Fibroblast of mammary gland (primary cell): ENCODE data around the gene PRSS27.

Experiments
- DNase-seq: peaks from one replicate; pipeline ENCODE4 v3.0.0-alpha.2; 2010; ENCODE audit warnings: low read depth
- H3K4me3 ChIP-seq: 2 replicates; pipeline ENCODE4 v1.5.1; 2011; ENCODE audit warnings: low read depth, mild to moderate bottlenecking, low read length, moderate library complexity; ENCODE audit not compliant: control insufficient read depth
- TF ChIP-seq, protein P1 (sequence below): conservative IDR thresholded peaks from 2 replicates; pipeline ENCODE4 v1.5.1; 2011; ENCODE audit warnings: low read depth, low read length, inconsistent platforms; ENCODE audit not compliant: control insufficient read depth, insufficient read depth

Gene PRSS27

DNA sequence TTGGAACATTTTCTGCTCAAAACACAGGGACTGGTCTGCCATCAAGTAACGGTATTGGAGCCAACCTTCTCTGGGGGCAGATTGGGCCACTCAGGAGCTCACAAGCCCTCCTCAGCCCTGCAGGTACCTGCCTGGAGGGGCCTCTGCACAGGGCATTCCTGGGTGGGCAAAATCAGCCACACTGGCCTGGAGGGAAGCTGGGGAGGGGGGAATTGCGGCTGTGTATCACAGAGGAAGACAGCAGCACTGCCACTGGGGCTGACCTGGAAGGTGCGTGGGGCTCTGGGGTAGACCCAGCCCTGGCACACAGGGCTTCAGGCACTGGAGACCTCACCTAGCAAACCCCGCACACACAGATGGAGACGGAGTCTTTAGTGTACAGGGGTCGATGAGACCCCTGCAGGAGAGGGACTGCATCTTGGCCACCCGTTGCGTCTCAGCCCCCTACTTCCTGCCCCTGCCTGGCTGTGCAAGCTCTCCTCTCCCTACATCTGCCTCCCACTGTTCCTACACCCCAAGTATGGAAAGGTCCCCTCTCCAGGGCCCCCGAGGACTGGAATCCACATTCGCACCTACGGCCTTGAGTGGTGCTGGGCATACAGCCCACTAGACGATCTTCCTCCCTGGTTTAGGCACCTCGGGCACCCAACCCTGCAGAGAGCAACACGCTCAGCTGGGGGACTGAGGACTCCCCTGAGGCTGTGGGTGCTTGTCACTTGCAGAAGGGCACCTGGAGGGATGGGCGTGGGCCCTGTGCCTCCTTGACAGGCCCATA is 25.3 kb upstream of the PRSS27 start:
- no peak overlapping the region for H3K4me3 ChIP-seq
- no peak for DNase-seq
- TF ChIP-seq, protein P1, sequence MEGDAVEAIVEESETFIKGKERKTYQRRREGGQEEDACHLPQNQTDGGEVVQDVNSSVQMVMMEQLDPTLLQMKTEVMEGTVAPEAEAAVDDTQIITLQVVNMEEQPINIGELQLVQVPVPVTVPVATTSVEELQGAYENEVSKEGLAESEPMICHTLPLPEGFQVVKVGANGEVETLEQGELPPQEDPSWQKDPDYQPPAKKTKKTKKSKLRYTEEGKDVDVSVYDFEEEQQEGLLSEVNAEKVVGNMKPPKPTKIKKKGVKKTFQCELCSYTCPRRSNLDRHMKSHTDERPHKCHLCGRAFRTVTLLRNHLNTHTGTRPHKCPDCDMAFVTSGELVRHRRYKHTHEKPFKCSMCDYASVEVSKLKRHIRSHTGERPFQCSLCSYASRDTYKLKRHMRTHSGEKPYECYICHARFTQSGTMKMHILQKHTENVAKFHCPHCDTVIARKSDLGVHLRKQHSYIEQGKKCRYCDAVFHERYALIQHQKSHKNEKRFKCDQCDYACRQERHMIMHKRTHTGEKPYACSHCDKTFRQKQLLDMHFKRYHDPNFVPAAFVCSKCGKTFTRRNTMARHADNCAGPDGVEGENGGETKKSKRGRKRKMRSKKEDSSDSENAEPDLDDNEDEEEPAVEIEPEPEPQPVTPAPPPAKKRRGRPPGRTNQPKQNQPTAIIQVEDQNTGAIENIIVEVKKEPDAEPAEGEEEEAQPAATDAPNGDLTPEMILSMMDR: no peak

DNA sequence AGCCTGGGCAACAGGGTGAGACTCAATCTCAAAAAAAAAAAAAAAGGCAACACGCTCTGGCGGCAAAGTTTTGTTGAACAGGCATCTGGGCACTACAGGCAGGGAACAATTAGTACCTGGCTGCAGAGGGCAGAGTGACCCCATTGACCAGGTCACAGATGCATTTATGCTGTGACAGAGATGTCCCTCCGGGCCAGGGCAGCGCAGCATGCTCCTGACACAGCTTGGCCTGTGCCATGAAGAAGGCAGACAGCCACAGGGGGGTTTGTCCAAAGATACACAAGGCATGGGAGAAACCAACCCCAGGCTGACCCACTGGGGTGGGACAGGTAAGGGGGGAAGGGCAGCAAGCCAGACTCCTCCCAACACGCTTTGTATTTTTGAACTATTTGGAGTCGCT is 24.7 kb upstream of the PRSS27 start:
- TF ChIP-seq, protein P1: no peak
- no peak for DNase-seq
- H3K4me3 ChIP-seq: no peak overlapping the region

- H3K4me3 ChIP-seq: no peak overlapping the region
- DNase-seq: no peak
- TF ChIP-seq, protein P1: no peak
Measured at GRCh38 chr16:2743007-2743810, 23.2 kb upstream of the PRSS27 start.

DNA sequence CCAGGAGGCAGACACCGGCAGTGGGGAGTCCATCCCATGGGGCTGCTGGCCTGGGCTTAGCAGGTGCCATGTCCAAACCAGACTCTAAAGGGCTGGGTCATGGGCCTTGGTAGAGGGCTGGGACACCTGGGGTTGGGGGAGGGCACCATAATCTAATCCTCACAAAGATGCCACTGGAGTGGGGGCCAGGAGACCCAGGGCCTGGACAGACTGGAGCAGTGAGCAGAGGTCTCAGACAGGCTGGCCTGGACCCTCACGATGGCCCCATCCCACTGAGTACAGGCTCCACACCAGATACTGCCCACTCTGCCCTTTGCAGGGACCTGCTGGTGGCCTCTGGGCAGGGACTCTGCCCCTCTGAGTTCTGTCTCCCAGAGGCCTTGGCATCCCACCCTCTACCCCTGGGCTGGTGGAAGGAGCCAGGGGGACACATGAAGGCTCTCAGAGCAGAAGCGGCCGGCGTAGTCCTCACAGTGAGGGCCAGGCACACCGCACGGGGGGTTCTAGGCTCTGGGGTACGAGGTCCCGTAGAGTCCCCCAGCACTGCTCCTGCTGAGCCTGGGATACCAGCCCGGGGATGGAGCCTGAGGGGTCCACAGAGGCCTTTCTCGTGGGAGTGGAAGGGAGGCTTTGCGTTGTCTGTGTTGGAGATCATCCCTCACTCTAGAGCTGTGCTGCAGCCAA is 22.4 kb upstream of the PRSS27 start:
- TF ChIP-seq, protein P1: no peak
- H3K4me3 ChIP-seq: no peak overlapping the region

GRCh38 chr16:2741168-2741567 is 21.1 kb upstream of the PRSS27 start:
- TF ChIP-seq, protein P1: no peak
- DNase-seq: no peak
- no peak overlapping the region for H3K4me3 ChIP-seq

More for the DNA sequence above, 22.4 kb upstream of the PRSS27 start:
- no peak for DNase-seq

- H3K4me3 ChIP-seq: no peak overlapping the region
- no peak for DNase-seq
- TF ChIP-seq, protein P1: no peak
Measured at GRCh38 chr16:2740476-2740875, 20.5 kb upstream of the PRSS27 start.
